ENCODE results near the gene ZNF441.
"Not testable (repeated sequence)": the region's sequence is repeated elsewhere in the genome, so short reads cannot be mapped to it uniquely, and the experiment has no call there.

ZNF441 gene

GRCh38 chr19:11776669-11777068 is 9.9 kb downstream of the ZNF441 start:
- DNase-seq (ENCODE audit: insufficient read length, low spot score); FAIRE-seq: not testable (repeated sequence)

- FAIRE-seq (no peak), DNase-seq (ENCODE audit: insufficient read length, low spot score) (no peak)
Observed at GRCh38 chr19:11780431-11781020, 13.7 kb downstream of the ZNF441 start.

- FAIRE-seq, result no peak
- DNase-seq (ENCODE audit: insufficient read length, low spot score), result no peak
Observed at GRCh38 chr19:11781295-11782057, 14.7 kb downstream of the ZNF441 start.

- DNase-seq (ENCODE audit: insufficient read length, low spot score) (no peak), FAIRE-seq (no peak)
Observed at GRCh38 chr19:11783767-11784166, 17.0 kb downstream of the ZNF441 start.

GRCh38 chr19:11784356-11784755 is 17.6 kb downstream of the ZNF441 start:
- no peak for FAIRE-seq
- no peak for DNase-seq (ENCODE audit: insufficient read length, low spot score)

- FAIRE-seq, result no peak
Observed at GRCh38 chr19:11787536-11787935, 20.7 kb downstream of the ZNF441 start.

GRCh38 chr19:11792942-11793341 is 26.1 kb downstream of the ZNF441 start:
- DNase-seq (ENCODE audit: insufficient read length, low spot score), result no peak
- no peak for FAIRE-seq

More at GRCh38 chr19:11787536-11787935, 20.7 kb downstream of the ZNF441 start:
- DNase-seq (ENCODE audit: insufficient read length, low spot score), result no peak

- DNase-seq (ENCODE audit: insufficient read length, low spot score) (peak; percentile 57), FAIRE-seq (peak; percentile 97)
Observed at GRCh38 chr19:11797491-11797890, 30.7 kb downstream of the ZNF441 start.

- DNase-seq (ENCODE audit: insufficient read length, low spot score) (peak; percentile 81), FAIRE-seq (peak; percentile 95)
Observed at GRCh38 chr19:11798391-11799330, 31.9 kb downstream of the ZNF441 start, which contains the start of gene ZNF491. TSS of gene ZNF491 (plus strand) at chr19:11798523. CDS start at chr19:11805954, 7,431 bp downstream.

- FAIRE-seq, result no peak
Observed at GRCh38 chr19:11806354-11807098, 39.7 kb downstream of the ZNF441 start.

GRCh38 chr19:11807099-11807380 is 40.2 kb downstream of the ZNF441 start:
- DNase-seq (ENCODE audit: insufficient read length, low spot score) (no peak), FAIRE-seq (no peak)

More at GRCh38 chr19:11806354-11807098, 39.7 kb downstream of the ZNF441 start:
- DNase-seq (ENCODE audit: insufficient read length, low spot score), result no peak

- no peak for FAIRE-seq
- peak; percentile 15 for DNase-seq (ENCODE audit: insufficient read length, low spot score)
Observed at GRCh38 chr19:11813703-11814028, 46.9 kb downstream of the ZNF441 start.

- FAIRE-seq (peak; percentile 90), DNase-seq (ENCODE audit: insufficient read length, low spot score) (peak; percentile 92)
Observed at GRCh38 chr19:11814029-11814699, 47.4 kb downstream of the ZNF441 start, which contains the start of gene ZNF440. TSS of gene ZNF440 (plus strand) at chr19:11814273. CDS start at chr19:11814448, 175 bp downstream.

- DNase-seq (ENCODE audit: insufficient read length, low spot score), result no peak
- FAIRE-seq, result no peak
Observed at GRCh38 chr19:11814700-11815035, 47.9 kb downstream of the ZNF441 start.

- DNase-seq (ENCODE audit: insufficient read length, low spot score), result no peak
- FAIRE-seq, result no peak
Observed at GRCh38 chr19:11821474-11822109, 54.8 kb downstream of the ZNF441 start.

- not testable (repeated sequence) for FAIRE-seq; DNase-seq (ENCODE audit: insufficient read length, low spot score)
Observed at GRCh38 chr19:11828957-11829876, 62.4 kb downstream of the ZNF441 start.

GRCh38 chr19:11832253-11832912 is 65.6 kb downstream of the ZNF441 start:
- FAIRE-seq, result no peak
- no peak for DNase-seq (ENCODE audit: insufficient read length, low spot score)

GRCh38 chr19:11833541-11833940 is 66.7 kb downstream of the ZNF441 start:
- no peak for FAIRE-seq
- no peak for DNase-seq (ENCODE audit: insufficient read length, low spot score)
